GM13976 (cell line): Measurements from ENCODE around the gene INTS14.

Experiments used
- DNase-seq: peaks from one replicate; pipeline ENCODE4 v3.0.0; 2012; ENCODE audit warnings: low spot score
- in situ Hi-C: fragments of 300-500 bp; cut with MboI; formaldehyde crosslinking; loops from one replicate; pipeline ENCODE4 v1.12.0; 2022; ENCODE audit warnings: low sequenced_read_pairs, mixed read lengths, inconsistent platforms; ENCODE audit not compliant: unreplicated experiment
- TF ChIP-seq, protein P1 (sequence below): IDR thresholded peaks from 2 replicates; pipeline ENCODE4 v1.5.1; 2012; ENCODE audit warnings: borderline replicate concordance, mild to moderate bottlenecking; ENCODE audit not compliant: insufficient read depth; ENCODE audit errors: extremely low read depth, missing control alignments, control extremely low read depth

Gene INTS14

DNA sequence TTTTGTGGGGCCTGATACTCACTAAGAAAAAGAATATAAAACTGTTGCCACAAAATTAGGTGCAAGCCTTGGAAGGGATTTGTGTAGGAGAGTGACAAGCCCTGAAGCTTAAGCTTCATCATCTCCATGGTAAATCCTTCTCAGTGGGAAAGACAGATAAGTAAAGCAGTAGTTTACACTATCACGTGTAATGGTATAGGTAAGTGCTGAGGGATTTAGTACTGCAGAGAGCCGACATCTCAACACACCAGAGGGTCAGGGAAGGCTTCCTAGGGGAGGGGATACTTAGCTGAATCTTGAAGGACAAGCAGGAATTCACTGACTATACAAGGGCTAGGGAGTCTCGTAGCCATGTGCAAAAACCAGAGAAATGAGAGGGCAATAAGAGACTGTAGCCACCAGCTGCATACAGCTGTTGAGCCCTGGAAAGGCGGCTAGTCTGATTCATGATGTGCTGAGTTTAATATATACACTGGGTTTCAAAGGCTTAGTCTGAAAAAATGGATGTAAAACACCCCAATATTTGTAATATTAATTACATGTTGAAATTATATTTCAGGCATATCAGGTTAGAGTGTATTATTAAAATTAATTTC, 21.9 kb upstream of the INTS14 start:
- TF ChIP-seq, protein P1, sequence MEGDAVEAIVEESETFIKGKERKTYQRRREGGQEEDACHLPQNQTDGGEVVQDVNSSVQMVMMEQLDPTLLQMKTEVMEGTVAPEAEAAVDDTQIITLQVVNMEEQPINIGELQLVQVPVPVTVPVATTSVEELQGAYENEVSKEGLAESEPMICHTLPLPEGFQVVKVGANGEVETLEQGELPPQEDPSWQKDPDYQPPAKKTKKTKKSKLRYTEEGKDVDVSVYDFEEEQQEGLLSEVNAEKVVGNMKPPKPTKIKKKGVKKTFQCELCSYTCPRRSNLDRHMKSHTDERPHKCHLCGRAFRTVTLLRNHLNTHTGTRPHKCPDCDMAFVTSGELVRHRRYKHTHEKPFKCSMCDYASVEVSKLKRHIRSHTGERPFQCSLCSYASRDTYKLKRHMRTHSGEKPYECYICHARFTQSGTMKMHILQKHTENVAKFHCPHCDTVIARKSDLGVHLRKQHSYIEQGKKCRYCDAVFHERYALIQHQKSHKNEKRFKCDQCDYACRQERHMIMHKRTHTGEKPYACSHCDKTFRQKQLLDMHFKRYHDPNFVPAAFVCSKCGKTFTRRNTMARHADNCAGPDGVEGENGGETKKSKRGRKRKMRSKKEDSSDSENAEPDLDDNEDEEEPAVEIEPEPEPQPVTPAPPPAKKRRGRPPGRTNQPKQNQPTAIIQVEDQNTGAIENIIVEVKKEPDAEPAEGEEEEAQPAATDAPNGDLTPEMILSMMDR: no peak
- in situ Hi-C loops: loop anchor here (10.0 to 25.0 kb wide), 3 partner anchors 202 to 554 kb away; no protein-coding TSS in a partner anchor
- no peak for DNase-seq

DNA sequence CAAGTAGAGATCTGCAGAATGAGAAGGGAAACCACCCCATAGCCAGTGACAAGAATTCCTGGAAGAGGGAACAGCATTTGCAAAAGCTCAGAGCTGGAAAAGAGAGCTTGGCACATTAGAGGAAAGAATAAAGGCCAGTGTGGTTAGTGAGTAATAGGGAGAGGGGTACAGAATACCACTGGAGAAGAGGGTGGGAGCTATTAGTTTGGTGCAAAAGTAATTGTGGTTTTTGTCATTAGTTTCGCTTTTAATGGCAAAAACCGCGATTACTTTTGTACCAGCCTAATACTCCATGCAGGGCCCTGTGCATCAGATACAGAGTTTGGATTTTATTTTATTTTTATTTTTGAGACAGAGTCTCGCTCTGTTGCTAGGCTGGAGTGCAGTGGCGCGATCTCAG, 20.6 kb upstream of the INTS14 start:
- no peak for DNase-seq
- TF ChIP-seq, protein P1: no peak
- in situ Hi-C loops: loop anchor here (10.0 to 25.0 kb wide), 3 partner anchors 203 to 556 kb away; no protein-coding TSS in a partner anchor

DNA sequence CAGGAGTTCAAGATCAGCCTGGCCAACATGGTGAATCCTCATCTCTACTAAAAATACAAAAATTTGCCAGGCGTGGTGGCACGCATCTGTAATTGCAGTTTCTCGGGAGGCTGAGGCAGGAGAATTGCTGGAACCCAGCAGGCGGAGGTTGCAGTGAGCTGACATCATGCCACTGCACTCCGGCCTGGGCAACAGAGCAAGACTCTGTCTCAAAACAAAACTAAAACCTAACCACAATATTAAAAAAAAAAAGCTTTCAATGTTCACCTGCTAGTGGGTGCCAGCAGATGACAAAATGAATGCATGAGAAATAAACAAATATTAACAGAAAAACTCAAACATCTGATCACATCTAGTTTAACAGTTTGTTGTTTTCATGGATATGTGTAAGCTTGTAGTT, 19.8 kb upstream of the INTS14 start:
- DNase-seq: no peak
- in situ Hi-C loops: loop anchor here (10.0 to 25.0 kb wide), 3 partner anchors 204 to 557 kb away; no protein-coding TSS in a partner anchor
- TF ChIP-seq, protein P1: no peak

DNA sequence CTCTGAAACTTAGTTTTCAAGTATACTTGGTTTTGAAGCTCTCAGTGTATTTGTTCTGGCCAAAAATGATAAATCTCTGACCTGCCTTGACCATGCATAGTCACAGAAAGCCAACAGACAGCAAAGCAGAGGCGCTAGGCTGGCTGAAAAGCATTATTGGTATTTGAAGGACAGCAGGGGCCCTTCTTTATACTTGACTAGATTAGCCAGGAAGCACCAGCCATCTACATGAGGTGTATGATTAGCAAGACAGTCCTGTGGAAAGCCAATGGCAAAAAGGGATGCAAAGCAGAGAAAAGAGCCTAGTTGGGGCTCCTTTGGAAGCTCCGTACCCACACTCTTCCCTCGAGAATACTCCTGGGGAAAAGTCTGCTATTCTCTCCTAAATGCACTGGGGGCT, 18.6 kb upstream of the INTS14 start:
- TF ChIP-seq, protein P1: no peak
- DNase-seq: no peak

DNA sequence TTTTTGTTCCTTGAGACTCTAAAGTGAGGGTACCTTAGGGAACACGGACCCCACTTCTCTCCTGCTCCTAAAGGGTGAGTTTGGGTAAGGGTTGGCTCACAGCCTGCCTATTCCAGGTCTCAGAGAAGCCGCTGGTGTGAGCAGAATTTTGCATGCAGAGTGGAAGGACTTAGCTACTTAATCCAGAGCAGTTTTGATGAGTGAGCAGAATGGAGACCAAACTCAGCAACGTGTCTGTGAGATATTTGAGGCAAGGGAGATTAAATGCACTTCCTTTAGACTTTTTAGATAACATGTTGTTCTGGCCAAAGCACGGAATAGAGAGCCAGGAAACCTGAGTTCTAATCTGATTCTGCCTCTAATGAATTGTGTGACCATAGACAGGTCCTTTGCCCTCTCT, 15.9 kb upstream of the INTS14 start:
- in situ Hi-C loops: loop anchor here (25.0 kb wide), 2 partner anchors 460 to 560 kb away; no protein-coding TSS in a partner anchor
- DNase-seq: no peak
- TF ChIP-seq, protein P1: no peak

More for the DNA sequence above, 18.6 kb upstream of the INTS14 start:
- in situ Hi-C loops: loop anchor here (25.0 kb wide), 2 partner anchors 458 to 558 kb away; no protein-coding TSS in a partner anchor

DNA sequence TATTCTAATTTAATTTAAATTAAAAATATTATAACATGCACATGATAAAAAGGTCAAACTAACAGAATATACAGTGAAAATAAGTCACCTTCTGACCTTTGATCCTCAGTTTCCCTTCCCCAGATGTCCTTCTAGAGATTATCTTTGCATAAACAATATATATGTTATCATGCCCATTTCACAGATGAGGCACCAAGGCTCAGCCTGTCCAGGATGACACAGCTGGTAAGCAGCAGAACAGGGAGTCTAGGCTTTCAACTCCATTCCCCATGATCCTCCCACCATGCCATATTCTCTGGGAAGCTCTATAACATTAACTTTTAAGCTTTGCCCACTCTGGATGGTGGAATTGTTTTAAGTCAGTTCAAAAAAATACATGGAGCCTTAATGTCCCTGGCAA, 12.2 kb upstream of the INTS14 start:
- in situ Hi-C loops: no loop called here
- no peak for DNase-seq
- TF ChIP-seq, protein P1: no peak
